Heart left ventricle (tissue), 13 donors: Measurements from ENCODE around the gene RAG1.

Experiments used
- POLR2A ChIP-seq, 2 donors: fragments of 450-650 bp; IDR thresholded peaks; one replicate each; pipeline ENCODE4 v1.6.1; 2017; ENCODE audit warnings: antibody characterized with exemption in 2 of 2, mild to moderate bottlenecking in 2 of 2, moderate library complexity in 2 of 2
- TF ChIP-seq, protein P1 (sequence below), 12 donors: fragments of 200-600 bp; sonication (generic) in 4 of 12; IDR thresholded peaks; one replicate each; pipeline versions ENCODE4 v1.5.0 to v1.8.0; 2018 to 2022; ENCODE audit warnings: antibody characterized with exemption in 12 of 12, mild to moderate bottlenecking in 5 of 12
- donor health status: ischemic (EF 13 %, LVEDD 7.1; RV severe dilation, severe dysfunction).
- donor health status: DM: no; HTN: yes; CAD: no.
- donor health status: DM: no; HTN: no; CAD: no.
- donor health status: ischemic (EF 25% LVEDD 6.9; RV normal size, moderate dysfunction).
- donor health status: ischemic (EF 25% LVEDD 5.7; RV mildly dilated, moderate dysfunction).
- donor health status: ischemic (EF 35%, LVEDD 5.7; RV mildly dilated, moderate dysfunction).
- donor health status: nonischemic (EF 11% LVEDD 7.7; RV severe dilation, severe dysfunction).
- donor health status: DM: yes; HTN: yes; CAD: no.
- donor health status: PGD.
- donor health status: ischemic (EF 29% LVEDD 5.4; RV normal size, mild dysfunction).
- donor health status: nonischemic (EF 23%, LVEDD 6.1; RV moderate dilation, normal function).

DNA sequence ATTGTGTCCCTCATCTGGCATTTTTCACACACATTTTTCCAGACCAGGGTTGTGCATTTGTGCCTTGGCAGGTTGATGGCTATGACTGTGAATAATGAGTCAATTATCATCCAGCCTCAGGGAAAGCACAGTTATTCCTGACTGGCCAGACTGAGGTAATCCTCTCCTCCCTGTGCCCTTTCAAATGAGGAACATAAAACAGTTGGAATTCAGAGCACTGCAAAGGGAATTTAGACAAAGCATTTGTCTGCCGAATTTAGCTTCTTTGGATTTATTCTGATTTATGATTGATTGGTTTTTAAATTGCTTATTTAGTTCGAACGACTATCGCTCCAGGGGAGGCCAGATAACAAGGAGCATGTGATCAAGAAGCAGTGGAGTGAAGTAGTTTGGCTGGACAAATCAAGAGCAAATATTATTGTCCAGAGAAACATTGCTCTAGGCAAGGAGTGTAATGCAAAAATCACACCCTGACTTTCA, 61.0 kb downstream of the RAG1 start:
- TF ChIP-seq, protein P1, sequence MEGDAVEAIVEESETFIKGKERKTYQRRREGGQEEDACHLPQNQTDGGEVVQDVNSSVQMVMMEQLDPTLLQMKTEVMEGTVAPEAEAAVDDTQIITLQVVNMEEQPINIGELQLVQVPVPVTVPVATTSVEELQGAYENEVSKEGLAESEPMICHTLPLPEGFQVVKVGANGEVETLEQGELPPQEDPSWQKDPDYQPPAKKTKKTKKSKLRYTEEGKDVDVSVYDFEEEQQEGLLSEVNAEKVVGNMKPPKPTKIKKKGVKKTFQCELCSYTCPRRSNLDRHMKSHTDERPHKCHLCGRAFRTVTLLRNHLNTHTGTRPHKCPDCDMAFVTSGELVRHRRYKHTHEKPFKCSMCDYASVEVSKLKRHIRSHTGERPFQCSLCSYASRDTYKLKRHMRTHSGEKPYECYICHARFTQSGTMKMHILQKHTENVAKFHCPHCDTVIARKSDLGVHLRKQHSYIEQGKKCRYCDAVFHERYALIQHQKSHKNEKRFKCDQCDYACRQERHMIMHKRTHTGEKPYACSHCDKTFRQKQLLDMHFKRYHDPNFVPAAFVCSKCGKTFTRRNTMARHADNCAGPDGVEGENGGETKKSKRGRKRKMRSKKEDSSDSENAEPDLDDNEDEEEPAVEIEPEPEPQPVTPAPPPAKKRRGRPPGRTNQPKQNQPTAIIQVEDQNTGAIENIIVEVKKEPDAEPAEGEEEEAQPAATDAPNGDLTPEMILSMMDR (IDR thresholded peaks at IDR 0.05): no peak
- TF ChIP-seq POLR2A (IDR thresholded peaks at IDR 0.05): no peak
